Lower lobe of right lung (tissue), 1 donor: Measurements from ENCODE around the gene SPATA20. TPM values are rescaled to one million over a fixed set of nuclear protein-coding genes. Genes with fewer than 3 reads are reported as not detected.

Source experiments
- total RNA-seq: library from RNA; stranded (reverse); fragmentation: NEBNext Ultra II Directional; extraction: Animal tissue kit (Norgen Biotek cat#: 25700); gene quantifications from one replicate; pipeline ENCODE4 v1.2.1, GENCODE V29; 2021
- donor health status: DM: no; HTN: yes; CAD: no; lungs with severe emphysema.

The SPATA20 gene
- total RNA-seq, 1 donor from 2014 or later, result 29.7 TPM

Other genes starting within 250 kb of the SPATA20 start
- 19.3 TPM for gene XYLT2, start 201.0 kb upstream of the SPATA20 start, total RNA-seq
- gene MRPL27, start 174.0 kb upstream of the SPATA20 start, total RNA-seq, result 43.9 TPM
- gene EME1, start 173.9 kb upstream of the SPATA20 start, total RNA-seq, result 1.8 TPM
- gene LRRC59, start 149.7 kb upstream of the SPATA20 start, total RNA-seq, result 55.5 TPM
- gene ACSF2, start 121.0 kb upstream of the SPATA20 start, total RNA-seq, result 70.4 TPM
- not detected for gene CHAD, start 78.3 kb upstream of the SPATA20 start, total RNA-seq
- gene RSAD1, start 68.3 kb upstream of the SPATA20 start, total RNA-seq, result 29.2 TPM
- gene MYCBPAP, start 38.7 kb upstream of the SPATA20 start, total RNA-seq, result 3.8 TPM
- gene EPN3, start 14.4 kb upstream of the SPATA20 start, total RNA-seq, result 1.5 TPM
- 0.21 TPM for gene CACNA1G, start 13.5 kb downstream of the SPATA20 start, total RNA-seq
- gene ABCC3, start 87.7 kb downstream of the SPATA20 start, total RNA-seq, result 41.7 TPM
- gene ANKRD40, start 160.7 kb downstream of the SPATA20 start, total RNA-seq, result 49.5 TPM
- 106 TPM for gene LUC7L3, start 172.4 kb downstream of the SPATA20 start, total RNA-seq
- not detected for gene ANKRD40CL, start 220.3 kb downstream of the SPATA20 start, total RNA-seq